Measurements from ENCODE around the gene ANXA2R. TPM values are rescaled to one million over a fixed set of nuclear protein-coding genes. Genes with fewer than 3 reads are reported as not detected.

Gene ANXA2R
- total and polyA plus RNA-seq, 9 of the 15 experiments (the other 6 are each of a cell fraction or from before 2014, with no cell fraction given), result 2.1 to 4.8 (median 3.4) TPM

- TF ChIP-seq ZBTB1 (CRISPR knock-in tag; IDR thresholded peaks at IDR 0.05; ENCODE audit: borderline replicate concordance, low read depth), result no peak
- 0 out of 2 replicates have a peak, but pooled peaks have one; percentile 21 for TF ChIP-seq GTF2F1 (IDR thresholded peaks at IDR 0.05; ENCODE audit: low read depth, low read length)
- TF ChIP-seq PKNOX1 (IDR thresholded peaks at IDR 0.05), result no peak
- peak; percentile 69; the same call in 1 of the 2 replicates for TF ChIP-seq TRIM25 (IDR thresholded peaks at IDR 0.05; ENCODE audit: borderline replicate concordance)
- TF ChIP-seq MCM2 (IDR thresholded peaks at IDR 0.05; ENCODE audit: low read depth), result no peak
- TF ChIP-seq SMAD4 (CRISPR knock-in tag; conservative IDR thresholded peaks at IDR 0.05), result peak; percentile 87
- no peak; the same call in 1 of the 2 replicates for TF ChIP-seq ZFP1 (CRISPR knock-in tag; IDR thresholded peaks at IDR 0.05)
- peak; percentile 99 for TF ChIP-seq EP300 (IDR thresholded peaks at IDR 0.05; ENCODE audit: low read length)
- TF ChIP-seq ZMIZ1 (IDR thresholded peaks at IDR 0.05; ENCODE audit: low read depth in 2 of 2, low read length in 2 of 2), result 0 out of 4 replicates have a peak, but pooled peaks of 1 of the 2 experiments have one; percentile 62
- TF ChIP-seq ZNF589 (CRISPR knock-in tag; IDR thresholded peaks at IDR 0.05; ENCODE audit: low read depth), result peak; percentile 65
- TF ChIP-seq FOXA3 (CRISPR knock-in tag; conservative IDR thresholded peaks at IDR 0.05 in 1 of 2, IDR thresholded peaks at IDR 0.05 in 1 of 2), result peak in 1 of 2 experiments; percentile 52; a peak in 1 of 4 replicates
- TF ChIP-seq ESRRA (IDR thresholded peaks at IDR 0.05; ENCODE audit: borderline replicate concordance, low read depth), result no peak; the same call in 1 of the 2 replicates
- TF ChIP-seq TAF7 (tag; IDR thresholded peaks at IDR 0.05), result peak; percentile 86
- TF ChIP-seq MLLT1 (IDR thresholded peaks at IDR 0.05), result peak; percentile 14 to 62; a peak in 2 of 4 replicates
- TF ChIP-seq, protein P1, sequence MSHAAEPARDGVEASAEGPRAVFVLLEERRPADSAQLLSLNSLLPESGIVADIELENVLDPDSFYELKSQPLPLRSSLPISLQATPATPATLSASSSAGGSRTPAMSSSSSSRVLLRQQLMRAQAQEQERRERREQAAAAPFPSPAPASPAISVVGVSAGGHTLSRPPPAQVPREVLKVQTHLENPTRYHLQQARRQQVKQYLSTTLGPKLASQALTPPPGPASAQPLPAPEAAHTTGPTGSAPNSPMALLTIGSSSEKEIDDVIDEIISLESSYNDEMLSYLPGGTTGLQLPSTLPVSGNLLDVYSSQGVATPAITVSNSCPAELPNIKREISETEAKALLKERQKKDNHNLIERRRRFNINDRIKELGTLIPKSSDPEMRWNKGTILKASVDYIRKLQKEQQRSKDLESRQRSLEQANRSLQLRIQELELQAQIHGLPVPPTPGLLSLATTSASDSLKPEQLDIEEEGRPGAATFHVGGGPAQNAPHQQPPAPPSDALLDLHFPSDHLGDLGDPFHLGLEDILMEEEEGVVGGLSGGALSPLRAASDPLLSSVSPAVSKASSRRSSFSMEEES (CRISPR knock-in tag; IDR thresholded peaks at IDR 0.05), result no peak
These were observed 31.6 kb downstream of the ANXA2R start (continued) for GRCh38 chr5:43008363-43009153.

All from K562 (cell line).